ENCODE results near the gene PML. TPM values are rescaled to one million over a fixed set of nuclear protein-coding genes. Genes with fewer than 3 reads are reported as not detected.

PML gene
- total and polyA plus RNA-seq, 9 of the 15 experiments (the other 6 are each of a cell fraction or from before 2014, with no cell fraction given): 5.0 to 50.7 (median 10.1) TPM

DNA sequence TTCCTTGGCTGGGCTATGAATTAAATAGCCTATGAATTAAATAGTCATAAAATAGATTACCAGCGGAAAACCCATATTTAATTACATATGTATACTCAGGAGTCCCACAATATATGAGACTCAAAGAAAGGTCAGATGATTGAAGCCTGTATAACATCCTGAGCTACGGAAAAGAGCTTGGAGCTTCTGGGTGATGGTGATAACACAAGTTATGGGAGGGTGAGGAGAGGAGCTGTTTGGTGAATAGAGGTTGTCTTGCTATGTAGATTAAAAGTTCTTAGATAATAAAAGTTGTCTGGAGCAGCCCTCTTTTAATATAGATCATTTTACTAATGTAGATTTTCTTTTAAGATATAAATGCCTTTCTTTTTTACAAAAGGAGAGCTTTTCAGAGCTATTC is 1.8 kb downstream of the PML start (continued):
- TF ChIP-seq, protein P1, sequence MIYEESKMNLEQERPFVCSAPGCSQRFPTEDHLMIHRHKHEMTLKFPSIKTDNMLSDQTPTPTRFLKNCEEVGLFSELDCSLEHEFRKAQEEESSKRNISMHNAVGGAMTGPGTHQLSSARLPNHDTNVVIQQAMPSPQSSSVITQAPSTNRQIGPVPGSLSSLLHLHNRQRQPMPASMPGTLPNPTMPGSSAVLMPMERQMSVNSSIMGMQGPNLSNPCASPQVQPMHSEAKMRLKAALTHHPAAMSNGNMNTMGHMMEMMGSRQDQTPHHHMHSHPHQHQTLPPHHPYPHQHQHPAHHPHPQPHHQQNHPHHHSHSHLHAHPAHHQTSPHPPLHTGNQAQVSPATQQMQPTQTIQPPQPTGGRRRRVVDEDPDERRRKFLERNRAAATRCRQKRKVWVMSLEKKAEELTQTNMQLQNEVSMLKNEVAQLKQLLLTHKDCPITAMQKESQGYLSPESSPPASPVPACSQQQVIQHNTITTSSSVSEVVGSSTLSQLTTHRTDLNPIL (CRISPR knock-in tag; IDR thresholded peaks at IDR 0.05): no peak
- no peak for TF ChIP-seq MXI1 (IDR thresholded peaks at IDR 0.05; ENCODE audit: low read depth, low read length)
- TF ChIP-seq CBFA2T2 (conservative IDR thresholded peaks at IDR 0.05): peak; percentile 23; the same call in 1 of the 2 replicates
- TF ChIP-seq CREM (IDR thresholded peaks at IDR 0.05; ENCODE audit: low read depth): no peak
- no peak for TF ChIP-seq MAFK (IDR thresholded peaks at IDR 0.05; ENCODE audit: low read length)
- TF ChIP-seq RCOR1 (IDR thresholded peaks at IDR 0.05; ENCODE audit: borderline replicate concordance in 1 of 2, low read depth in 2 of 2, low read length in 2 of 2): no peak
- no peak for TF ChIP-seq ZNF561 (CRISPR knock-in tag; conservative IDR thresholded peaks at IDR 0.05)
- TF ChIP-seq MTA2 (IDR thresholded peaks at IDR 0.05; ENCODE audit: low read depth): 0 out of 2 replicates have a peak, but pooled peaks have one; percentile 19
- TF ChIP-seq NCOR1 (IDR thresholded peaks at IDR 0.05): peak; percentile 38; the same call in 1 of the 2 replicates
- no peak for TF ChIP-seq ZNF778 (CRISPR knock-in tag; IDR thresholded peaks at IDR 0.05)
- no peak for TF ChIP-seq SRF (CRISPR knock-in tag; IDR thresholded peaks at IDR 0.05)
- no peak for TF ChIP-seq ZBED1 (IDR thresholded peaks at IDR 0.05)
- TF ChIP-seq, protein P2, sequence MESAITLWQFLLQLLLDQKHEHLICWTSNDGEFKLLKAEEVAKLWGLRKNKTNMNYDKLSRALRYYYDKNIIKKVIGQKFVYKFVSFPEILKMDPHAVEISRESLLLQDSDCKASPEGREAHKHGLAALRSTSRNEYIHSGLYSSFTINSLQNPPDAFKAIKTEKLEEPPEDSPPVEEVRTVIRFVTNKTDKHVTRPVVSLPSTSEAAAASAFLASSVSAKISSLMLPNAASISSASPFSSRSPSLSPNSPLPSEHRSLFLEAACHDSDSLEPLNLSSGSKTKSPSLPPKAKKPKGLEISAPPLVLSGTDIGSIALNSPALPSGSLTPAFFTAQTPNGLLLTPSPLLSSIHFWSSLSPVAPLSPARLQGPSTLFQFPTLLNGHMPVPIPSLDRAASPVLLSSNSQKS (CRISPR knock-in tag; IDR thresholded peaks at IDR 0.05): no peak
- no peak for TF ChIP-seq KLF1 (tag; IDR thresholded peaks at IDR 0.05)
- no peak for TF ChIP-seq BCOR (IDR thresholded peaks at IDR 0.05)
- TF ChIP-seq, protein P3, sequence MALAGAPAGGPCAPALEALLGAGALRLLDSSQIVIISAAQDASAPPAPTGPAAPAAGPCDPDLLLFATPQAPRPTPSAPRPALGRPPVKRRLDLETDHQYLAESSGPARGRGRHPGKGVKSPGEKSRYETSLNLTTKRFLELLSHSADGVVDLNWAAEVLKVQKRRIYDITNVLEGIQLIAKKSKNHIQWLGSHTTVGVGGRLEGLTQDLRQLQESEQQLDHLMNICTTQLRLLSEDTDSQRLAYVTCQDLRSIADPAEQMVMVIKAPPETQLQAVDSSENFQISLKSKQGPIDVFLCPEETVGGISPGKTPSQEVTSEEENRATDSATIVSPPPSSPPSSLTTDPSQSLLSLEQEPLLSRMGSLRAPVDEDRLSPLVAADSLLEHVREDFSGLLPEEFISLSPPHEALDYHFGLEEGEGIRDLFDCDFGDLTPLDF (CRISPR knock-in tag; IDR thresholded peaks at IDR 0.05): no peak
- TF ChIP-seq ZNF583 (CRISPR knock-in tag; IDR thresholded peaks at IDR 0.05): no peak
- TF ChIP-seq CREBBP (IDR thresholded peaks at IDR 0.05; ENCODE audit: low read depth, low read length): no peak
- no peak for TF ChIP-seq PHB2 (IDR thresholded peaks at IDR 0.05; ENCODE audit: low read depth)
- no peak for TF ChIP-seq ZNF57 (CRISPR knock-in tag; IDR thresholded peaks at IDR 0.05)
- TF ChIP-seq, protein P4, sequence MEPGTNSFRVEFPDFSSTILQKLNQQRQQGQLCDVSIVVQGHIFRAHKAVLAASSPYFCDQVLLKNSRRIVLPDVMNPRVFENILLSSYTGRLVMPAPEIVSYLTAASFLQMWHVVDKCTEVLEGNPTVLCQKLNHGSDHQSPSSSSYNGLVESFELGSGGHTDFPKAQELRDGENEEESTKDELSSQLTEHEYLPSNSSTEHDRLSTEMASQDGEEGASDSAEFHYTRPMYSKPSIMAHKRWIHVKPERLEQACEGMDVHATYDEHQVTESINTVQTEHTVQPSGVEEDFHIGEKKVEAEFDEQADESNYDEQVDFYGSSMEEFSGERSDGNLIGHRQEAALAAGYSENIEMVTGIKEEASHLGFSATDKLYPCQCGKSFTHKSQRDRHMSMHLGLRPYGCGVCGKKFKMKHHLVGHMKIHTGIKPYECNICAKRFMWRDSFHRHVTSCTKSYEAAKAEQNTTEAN (CRISPR knock-in tag; IDR thresholded peaks at IDR 0.05): no peak
- TF ChIP-seq, protein P5, sequence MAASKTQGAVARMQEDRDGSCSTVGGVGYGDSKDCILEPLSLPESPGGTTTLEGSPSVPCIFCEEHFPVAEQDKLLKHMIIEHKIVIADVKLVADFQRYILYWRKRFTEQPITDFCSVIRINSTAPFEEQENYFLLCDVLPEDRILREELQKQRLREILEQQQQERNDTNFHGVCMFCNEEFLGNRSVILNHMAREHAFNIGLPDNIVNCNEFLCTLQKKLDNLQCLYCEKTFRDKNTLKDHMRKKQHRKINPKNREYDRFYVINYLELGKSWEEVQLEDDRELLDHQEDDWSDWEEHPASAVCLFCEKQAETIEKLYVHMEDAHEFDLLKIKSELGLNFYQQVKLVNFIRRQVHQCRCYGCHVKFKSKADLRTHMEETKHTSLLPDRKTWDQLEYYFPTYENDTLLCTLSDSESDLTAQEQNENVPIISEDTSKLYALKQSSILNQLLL (CRISPR knock-in tag; IDR thresholded peaks at IDR 0.05; ENCODE audit: borderline replicate concordance): no peak
- no peak for TF ChIP-seq MTF1 (CRISPR knock-in tag; IDR thresholded peaks at IDR 0.05; ENCODE audit: borderline replicate concordance)
- no peak for TF ChIP-seq ZNF445 (CRISPR knock-in tag; IDR thresholded peaks at IDR 0.05; ENCODE audit: low read depth)
- TF ChIP-seq NCOA4 (IDR thresholded peaks at IDR 0.05; ENCODE audit: partially characterized antibody): no peak
- no peak for TF ChIP-seq HCFC1 (IDR thresholded peaks at IDR 0.05; ENCODE audit: low read depth, low read length)
- peak in 1 of 2 experiments; percentile 31; a peak in 1 of 4 replicates for TF ChIP-seq KDM1A (IDR thresholded peaks at IDR 0.05)

Measured in K562 (cell line).